Measurements from ENCODE around the gene SERPINB10.

GRCh38 chr18:63947051-63947790 is 39.5 kb downstream of the SERPINB10 start:
- TF ChIP-seq POLR2A (IDR thresholded peaks at IDR 0.05; ENCODE audit: borderline replicate concordance, extremely low read depth, insufficient read depth, insufficient read length), result no peak
- no peak for TF ChIP-seq SIN3A (IDR thresholded peaks at IDR 0.05; ENCODE audit: low read depth)
- TF ChIP-seq CTCF (IDR thresholded peaks at IDR 0.05 in 2 of 3, conservative IDR thresholded peaks at IDR 0.05 in 1 of 3; ENCODE audit: borderline replicate concordance in 1 of 3, insufficient read depth in 1 of 3, low read depth in 2 of 3, low read length in 2 of 3), result no peak
- TF ChIP-seq REST (IDR thresholded peaks at IDR 0.05; ENCODE audit: low read depth), result no peak
- no peak for TF ChIP-seq CEBPB (IDR thresholded peaks at IDR 0.05; ENCODE audit: low read depth)
- TF ChIP-seq MAX (IDR thresholded peaks at IDR 0.05), result no peak
- no peak for TF ChIP-seq ATF3 (IDR thresholded peaks at IDR 0.05)
- no peak for TF ChIP-seq SP1 (IDR thresholded peaks at IDR 0.05; ENCODE audit: low read depth)
- no peak for TF ChIP-seq RAD21 (IDR thresholded peaks at IDR 0.05; ENCODE audit: low read depth)
- TF ChIP-seq ZFX (IDR thresholded peaks at IDR 0.05), result no peak
- no peak for TF ChIP-seq EZH2 (IDR thresholded peaks at IDR 0.05)
